Measurements from ENCODE around the gene TMEFF2.

Gene TMEFF2

GRCh38 chr2:192194866-192195547 is at the start of gene TMEFF2:
TMEFF2 (minus strand) TSS chr2:192194933; CDS start chr2:192194524, 409 bp downstream.
- peak; percentile 82 for DNase-seq

- DNase-seq = peak; percentile 72
Observed at GRCh38 chr2:192243488-192243887, 48.8 kb upstream of the TMEFF2 start.

GRCh38 chr2:192236136-192236535 is 41.4 kb upstream of the TMEFF2 start:
- peak; percentile 76 for DNase-seq

GRCh38 chr2:192230889-192231453 is 36.2 kb upstream of the TMEFF2 start:
- DNase-seq = no peak

- DNase-seq = peak; percentile 32
Observed at GRCh38 chr2:192228685-192229084, 34.0 kb upstream of the TMEFF2 start.

- no peak for DNase-seq
Observed at GRCh38 chr2:192218970-192219369, 24.2 kb upstream of the TMEFF2 start.

GRCh38 chr2:192218377-192218776 is 23.6 kb upstream of the TMEFF2 start:
- DNase-seq = no peak

GRCh38 chr2:192216336-192216735 is 21.6 kb upstream of the TMEFF2 start:
- DNase-seq = no peak

GRCh38 chr2:192215096-192215877 is 20.6 kb upstream of the TMEFF2 start:
- no peak for DNase-seq

- peak; percentile 56 for DNase-seq
Observed at GRCh38 chr2:192208848-192209247, 14.1 kb upstream of the TMEFF2 start.

GRCh38 chr2:192206399-192206798 is 11.7 kb upstream of the TMEFF2 start:
- no peak for DNase-seq

GRCh38 chr2:192203876-192204275 is 9.1 kb upstream of the TMEFF2 start:
- no peak for DNase-seq

GRCh38 chr2:192202373-192202772 is 7.6 kb upstream of the TMEFF2 start:
- no peak for DNase-seq

GRCh38 chr2:192201116-192201515 is 6.4 kb upstream of the TMEFF2 start:
- DNase-seq = no peak

GRCh38 chr2:192197357-192197756 is 2.6 kb upstream of the TMEFF2 start:
- DNase-seq = no peak

GRCh38 chr2:192196421-192197194 is 1.9 kb upstream of the TMEFF2 start:
- DNase-seq = no peak

- DNase-seq = peak; percentile 29
Observed at GRCh38 chr2:192195548-192196418, 1.1 kb upstream of the TMEFF2 start.

- peak; percentile 13 for DNase-seq
Observed at GRCh38 chr2:192194265-192194865, 368 bp downstream of the TMEFF2 start.

- DNase-seq = peak; percentile 47
Observed at GRCh38 chr2:192190474-192190873, 4.3 kb downstream of the TMEFF2 start.

- DNase-seq = no peak
Observed at GRCh38 chr2:192186806-192187205, 7.9 kb downstream of the TMEFF2 start.

- DNase-seq = no peak
Observed at GRCh38 chr2:192184349-192184748, 10.4 kb downstream of the TMEFF2 start.

GRCh38 chr2:192183296-192183695 is 11.4 kb downstream of the TMEFF2 start:
- no peak for DNase-seq
